HCT116 (cell line): Measurements from ENCODE around the gene C15orf62. TPM values are rescaled to one million over a fixed set of nuclear protein-coding genes. Genes with fewer than 3 reads are reported as not detected.

ENCODE experiments used
- ATAC-seq: fragments of 200-7000 bp; cut with Tn5 transposase; 2 replicates; pipeline ENCODE4 v1.9.1; 2020; ENCODE audit warnings: mild to moderate bottlenecking, moderate library complexity
- BruUV-seq: library from RNA; stranded (reverse); fragments of 400-500 nt; replicated peaks from 2 replicates; lab custom pipeline; 2021; lab: Mats Ljungman, UMichigan
- CTCF ChIA-PET: fragments of 300-600 bp; sonication (Branson Sonifier 250); formaldehyde crosslinking; loops from one replicate; lab custom pipeline; 2021; ENCODE audit warnings: antibody characterized with exemption; lab: Charles Lee
- POLR2A ChIA-PET: fragments of 300-600, 350-600 bp; sonication (Branson Sonifier 250); formaldehyde crosslinking; loops from one replicate; lab custom pipeline; 2021; ENCODE audit warnings: antibody characterized with exemption; lab: Charles Lee
- RAD21 ChIA-PET, 2 experiments: fragments of 300-600 bp; sonication (Branson Sonifier 250); formaldehyde crosslinking; loops; one replicate each; lab custom pipeline; 2023; ENCODE audit warnings: low total read pairs in 2 of 2; ENCODE audit not compliant: uncharacterized antibody in 2 of 2, unreplicated experiment in 2 of 2, low non-redundant PET in 1 of 2; lab: Charles Lee
- DNase-seq: peaks from one replicate; pipeline ENCODE4 v3.0.0-alpha.2; 2010; ENCODE audit warnings: low read depth, low spot score
- H2AFZ ChIP-seq: fragments of 200-600 bp; shearing (Covaris generic), sonication (generic); 2 replicates; pipeline ENCODE4 v1.6.1; 2017; ENCODE audit warnings: low read depth, mixed run types, mixed read lengths, antibody characterized with exemption, low read length; ENCODE audit not compliant: poor library complexity, severe bottlenecking
- H3K27ac ChIP-seq: 2 replicates; pipeline ENCODE4 v1.5.1; 2012; ENCODE audit warnings: low read depth, low read length
- H3K27me3 ChIP-seq: fragments of 200-600 bp; sonication (generic); 2 replicates; pipeline ENCODE4 v1.6.1; 2016; ENCODE audit warnings: mixed run types, low read length, mixed read lengths; ENCODE audit not compliant: insufficient read depth
- H3K36me3 ChIP-seq, 2 experiments: fragments of 200-500 bp in 1 of 2; fragments of 200-600 bp in 1 of 2; sonication (Bioruptor generic) in 1 of 2; sonication (generic) in 1 of 2; 2 replicates each; pipeline versions ENCODE4 v1.5.1 to v1.6.1; 2014 to 2016; ENCODE audit warnings: low read length in 2 of 2, inconsistent platforms in 1 of 2, mixed read lengths in 1 of 2, mixed run types in 1 of 2; ENCODE audit not compliant: insufficient read depth in 2 of 2, control insufficient read depth in 1 of 2
- H3K4me1 ChIP-seq, 2 experiments: fragments of 200-600 bp in 1 of 2; sonication (generic) in 1 of 2; 2 replicates each; pipeline versions ENCODE4 v1.5.1 to v1.6.1; 2012 to 2017; ENCODE audit warnings: low read length in 2 of 2, inconsistent platforms in 1 of 2, mild to moderate bottlenecking in 1 of 2, mixed read lengths in 1 of 2, mixed run types in 1 of 2, moderate library complexity in 1 of 2; ENCODE audit not compliant: insufficient read depth in 2 of 2, control insufficient read depth in 1 of 2
- H3K4me2 ChIP-seq: fragments of 200-600 bp; sonication (generic); 2 replicates; pipeline ENCODE4 v1.6.1; 2017; ENCODE audit warnings: mixed run types, low read length, mixed read lengths
- H3K4me3 ChIP-seq, 2 experiments: fragments of 200-600 bp in 1 of 2; sonication (generic) in 1 of 2; replicated peaks in 1 of 2; 2 replicates each; pipeline ENCODE4 v1.5.1; 2011 to 2016; ENCODE audit warnings: low read length in 2 of 2, control low read depth in 1 of 2, low read depth in 1 of 2, mild to moderate bottlenecking in 1 of 2, mixed read lengths in 1 of 2, mixed run types in 1 of 2
- H3K79me2 ChIP-seq: fragments of 200-600 bp; sonication (generic); 2 replicates; pipeline ENCODE4 v1.6.1; 2017; ENCODE audit warnings: mild to moderate bottlenecking, mixed run types, low read length, moderate library complexity, mixed read lengths; ENCODE audit not compliant: insufficient read depth
- H3K9ac ChIP-seq: fragments of 200-600 bp; sonication (generic); 2 replicates; pipeline ENCODE4 v1.6.1; 2016; ENCODE audit warnings: low read length, mixed read lengths
- H3K9me2 ChIP-seq: fragments of 200-600 bp; sonication (generic), shearing (Covaris generic); 2 replicates; pipeline ENCODE4 v1.6.1; 2017; ENCODE audit warnings: mixed run types, mild to moderate bottlenecking, moderate library complexity; ENCODE audit not compliant: insufficient read depth
- H3K9me3 ChIP-seq, 2 experiments: fragments of 200-500 bp in 1 of 2; fragments of 200-600 bp in 1 of 2; sonication (Bioruptor generic) in 1 of 2; sonication (generic) in 1 of 2; 2 replicates each; pipeline ENCODE4 v1.6.1; 2014 to 2017; ENCODE audit warnings: low read length in 2 of 2, mixed read lengths in 2 of 2, inconsistent platforms in 1 of 2, low read depth in 1 of 2, mild to moderate bottlenecking in 1 of 2, mixed run types in 1 of 2, moderate library complexity in 1 of 2; ENCODE audit not compliant: control insufficient read depth in 1 of 2, insufficient read depth in 1 of 2
- H4K20me1 ChIP-seq: fragments of 200-600 bp; sonication (generic), shearing (Covaris generic); 2 replicates; pipeline ENCODE4 v1.6.1; 2017; ENCODE audit warnings: mixed run types, mild to moderate bottlenecking, moderate library complexity; ENCODE audit not compliant: insufficient read depth
- CBX3 ChIP-seq: IDR thresholded peaks from 2 replicates; pipeline ENCODE4 v1.6.1; 2012; ENCODE audit warnings: low read depth
- CEBPB ChIP-seq: IDR thresholded peaks from 2 replicates; pipeline ENCODE4 v1.6.1; 2012; ENCODE audit warnings: low read depth
- EGR1 ChIP-seq: IDR thresholded peaks from 2 replicates; pipeline ENCODE4 v1.6.1; 2012; ENCODE audit warnings: low read depth
- ELF1 ChIP-seq: IDR thresholded peaks from 2 replicates; pipeline ENCODE4 v1.6.1; 2012; ENCODE audit warnings: low read depth, borderline replicate concordance
- EZH2 ChIP-seq: fragments of 200-600 bp; sonication (generic); IDR thresholded peaks from 2 replicates; pipeline ENCODE4 v1.6.1; 2017; ENCODE audit warnings: antibody characterized with exemption, mixed run types
- EZH2phosphoT487 ChIP-seq: fragments of 200-600 bp; IDR thresholded peaks from 2 replicates; pipeline ENCODE4 v1.6.1; 2018; ENCODE audit warnings: antibody characterized with exemption, borderline replicate concordance
- FOSL1 ChIP-seq: IDR thresholded peaks from 2 replicates; pipeline ENCODE4 v1.6.1; 2012; ENCODE audit warnings: low read depth
- JUND ChIP-seq: IDR thresholded peaks from 2 replicates; pipeline ENCODE4 v1.6.1; 2012
- MAX ChIP-seq: IDR thresholded peaks from 2 replicates; pipeline ENCODE4 v1.6.1; 2012
- RAD21 ChIP-seq: IDR thresholded peaks from 2 replicates; pipeline ENCODE4 v1.6.1; 2012; ENCODE audit warnings: low read depth, mild to moderate bottlenecking
- SIN3A ChIP-seq: IDR thresholded peaks from 2 replicates; pipeline ENCODE4 v1.6.1; 2012; ENCODE audit warnings: low read depth
- SP1 ChIP-seq: IDR thresholded peaks from 2 replicates; pipeline ENCODE4 v1.6.1; 2012; ENCODE audit warnings: low read depth
- SRF ChIP-seq: IDR thresholded peaks from 2 replicates; pipeline ENCODE4 v1.6.1; 2012; ENCODE audit warnings: low read depth
- ZNF274 ChIP-seq: fragments of 200-500 bp; sonication (Bioruptor generic); IDR thresholded peaks from 2 replicates; pipeline ENCODE4 v1.6.1; 2014; ENCODE audit warnings: mild to moderate bottlenecking, low read depth, low read length, inconsistent platforms
- intact Hi-C: fragments of 100-400 bp; cut with micrococcal nuclease; formaldehyde crosslinking; loops from 2 replicates; pipeline ENCODE4 v1.10.0; 2022
- total RNA-seq: library from RNA; stranded (reverse); gene quantifications from one replicate; pipeline ENCODE4 v1.2.1, GENCODE V29; 2021; ENCODE audit not compliant: unreplicated experiment
- TF ChIP-seq, protein P1 (sequence below): IDR thresholded peaks from 2 replicates; pipeline ENCODE4 v1.6.1; 2012; ENCODE audit warnings: low read depth
- TF ChIP-seq, protein P2 (sequence below): IDR thresholded peaks from 2 replicates; pipeline ENCODE4 v1.6.1; 2012

Gene C15orf62
- total RNA-seq, 1 experiment from 2014 or later = 0.10 TPM

DNA sequence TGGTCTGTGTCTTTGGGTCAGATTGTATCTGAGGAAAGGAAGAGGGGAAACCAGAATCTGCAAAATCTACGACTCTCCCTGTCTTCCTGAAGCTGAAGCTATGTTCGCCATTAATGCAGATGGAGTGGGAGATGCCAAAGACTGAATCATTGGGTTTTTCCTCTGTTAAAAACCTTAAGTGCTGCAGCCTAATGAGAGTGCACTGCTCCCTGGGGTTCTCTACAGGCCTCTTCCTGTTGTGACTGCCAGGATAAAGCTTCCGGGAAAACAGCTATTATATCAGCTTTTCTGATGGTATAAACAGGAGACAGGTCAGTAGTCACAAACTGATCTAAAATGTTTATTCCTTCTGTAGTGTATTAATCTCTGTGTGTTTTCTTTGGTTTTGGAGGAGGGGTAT, 38.7 kb upstream of the C15orf62 start:
- BruUV-seq = no TSS peak
- H3K79me2 ChIP-seq = no peaks in the 10 kb centered on the region
- ChIA-PET POLR2A (no interaction called here), RAD21 (no interaction called here), CTCF (interaction anchor here (0.7 kb wide), 1 partner anchor 13 kb away, joined by 3 read pairs; no protein-coding TSS in a partner anchor)
- H3K4me2 ChIP-seq = no peak overlapping the region
- no peaks in the 10 kb centered on the region for H3K9me2 ChIP-seq
- H3K9ac ChIP-seq = no peak overlapping the region
- DNase-seq (no peak), ATAC-seq (no peak)
- H2AFZ ChIP-seq = no peak overlapping the region
- peaks cover 30 to 35% of the 10 kb centered on the region in 2 experiments for H3K36me3 ChIP-seq
- no peak overlapping the region for H3K27ac ChIP-seq
- no peaks in the 10 kb centered on the region for H3K9me3 ChIP-seq
- H3K4me1 ChIP-seq = peaks cover 3 to 4% of the 10 kb centered on the region in 2 experiments; a peak in 3 of 4 replicates
- no peak for TF ChIP-seq SP1
- TF ChIP-seq ZNF274 = no peak
- no peak for TF ChIP-seq FOSL1
- no peak for TF ChIP-seq JUND
- no peak for TF ChIP-seq RAD21
- TF ChIP-seq, protein P1, sequence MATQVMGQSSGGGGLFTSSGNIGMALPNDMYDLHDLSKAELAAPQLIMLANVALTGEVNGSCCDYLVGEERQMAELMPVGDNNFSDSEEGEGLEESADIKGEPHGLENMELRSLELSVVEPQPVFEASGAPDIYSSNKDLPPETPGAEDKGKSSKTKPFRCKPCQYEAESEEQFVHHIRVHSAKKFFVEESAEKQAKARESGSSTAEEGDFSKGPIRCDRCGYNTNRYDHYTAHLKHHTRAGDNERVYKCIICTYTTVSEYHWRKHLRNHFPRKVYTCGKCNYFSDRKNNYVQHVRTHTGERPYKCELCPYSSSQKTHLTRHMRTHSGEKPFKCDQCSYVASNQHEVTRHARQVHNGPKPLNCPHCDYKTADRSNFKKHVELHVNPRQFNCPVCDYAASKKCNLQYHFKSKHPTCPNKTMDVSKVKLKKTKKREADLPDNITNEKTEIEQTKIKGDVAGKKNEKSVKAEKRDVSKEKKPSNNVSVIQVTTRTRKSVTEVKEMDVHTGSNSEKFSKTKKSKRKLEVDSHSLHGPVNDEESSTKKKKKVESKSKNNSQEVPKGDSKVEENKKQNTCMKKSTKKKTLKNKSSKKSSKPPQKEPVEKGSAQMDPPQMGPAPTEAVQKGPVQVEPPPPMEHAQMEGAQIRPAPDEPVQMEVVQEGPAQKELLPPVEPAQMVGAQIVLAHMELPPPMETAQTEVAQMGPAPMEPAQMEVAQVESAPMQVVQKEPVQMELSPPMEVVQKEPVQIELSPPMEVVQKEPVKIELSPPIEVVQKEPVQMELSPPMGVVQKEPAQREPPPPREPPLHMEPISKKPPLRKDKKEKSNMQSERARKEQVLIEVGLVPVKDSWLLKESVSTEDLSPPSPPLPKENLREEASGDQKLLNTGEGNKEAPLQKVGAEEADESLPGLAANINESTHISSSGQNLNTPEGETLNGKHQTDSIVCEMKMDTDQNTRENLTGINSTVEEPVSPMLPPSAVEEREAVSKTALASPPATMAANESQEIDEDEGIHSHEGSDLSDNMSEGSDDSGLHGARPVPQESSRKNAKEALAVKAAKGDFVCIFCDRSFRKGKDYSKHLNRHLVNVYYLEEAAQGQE = no peak
- TF ChIP-seq SRF = no peak
- TF ChIP-seq, protein P2, sequence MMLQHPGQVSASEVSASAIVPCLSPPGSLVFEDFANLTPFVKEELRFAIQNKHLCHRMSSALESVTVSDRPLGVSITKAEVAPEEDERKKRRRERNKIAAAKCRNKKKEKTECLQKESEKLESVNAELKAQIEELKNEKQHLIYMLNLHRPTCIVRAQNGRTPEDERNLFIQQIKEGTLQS = no peak
- no peak for TF ChIP-seq MAX
- TF ChIP-seq ELF1 = no peak
- TF ChIP-seq EZH2phosphoT487 = no peak
- no peak for TF ChIP-seq SIN3A
- no peak for TF ChIP-seq CBX3
- no peak for TF ChIP-seq EGR1
- no peak for TF ChIP-seq EZH2
- no peak for TF ChIP-seq CEBPB
- intact Hi-C loops = no loop called here
- H3K4me3 ChIP-seq = no peak overlapping the region
- H3K27me3 ChIP-seq = no peaks in the 10 kb centered on the region
- H4K20me1 ChIP-seq = no peaks in the 10 kb centered on the region
